Erythroblast (primary cell): ENCODE data around the gene CHST15.
"Not testable (repeated sequence)": the region's sequence is repeated elsewhere in the genome, so short reads cannot be mapped to it uniquely, and the experiment has no call there.

ENCODE experiments used
- DNase-seq, 2 experiments: peaks; one replicate each; lab custom pipeline; 2025; lab: John Stamatoyannopoulos, UW
- GATA1 ChIP-seq: IDR thresholded peaks from 2 replicates; pipeline ENCODE4 v1.6.1; 2011; ENCODE audit warnings: low read depth, mild to moderate bottlenecking, control low read depth, low read length, moderate library complexity
- POLR2A ChIP-seq: IDR thresholded peaks from 2 replicates; pipeline ENCODE4 v1.6.1; 2011; ENCODE audit warnings: mild to moderate bottlenecking, low read length

The CHST15 gene

GRCh38 chr10:124117833-124118232 lies 24.4 kb upstream of the CHST15 start:
- no peak for TF ChIP-seq GATA1
- TF ChIP-seq POLR2A: no peak
- DNase-seq: no peak

GRCh38 chr10:124117511-124117785 lies 24.1 kb upstream of the CHST15 start:
- TF ChIP-seq GATA1 (no peak), POLR2A (no peak)
- DNase-seq: no peak

GRCh38 chr10:124116771-124117510 lies 23.5 kb upstream of the CHST15 start:
- no peak for TF ChIP-seq GATA1
- TF ChIP-seq POLR2A: no peak
- peak; percentile 6 to 12 for DNase-seq

GRCh38 chr10:124114696-124115095 lies 21.3 kb upstream of the CHST15 start:
- no peak for DNase-seq
- TF ChIP-seq POLR2A (no peak), GATA1 (no peak)

GRCh38 chr10:124112891-124113580 lies 19.6 kb upstream of the CHST15 start:
- TF ChIP-seq POLR2A (no peak), GATA1 (no peak)

GRCh38 chr10:124110882-124111281 lies 17.5 kb upstream of the CHST15 start:
- TF ChIP-seq POLR2A (no peak), GATA1 (no peak)
- DNase-seq: no peak

More at GRCh38 chr10:124112891-124113580, 19.6 kb upstream of the CHST15 start:
- DNase-seq: no peak

- DNase-seq: no peak
- TF ChIP-seq GATA1 (no peak), POLR2A (no peak)
These were observed 15.9 kb upstream of the CHST15 start for GRCh38 chr10:124109261-124109660.

GRCh38 chr10:124107072-124107471 lies 13.7 kb upstream of the CHST15 start:
- no peak for TF ChIP-seq GATA1
- no peak for TF ChIP-seq POLR2A
- no peak for DNase-seq

- TF ChIP-seq GATA1 (no peak), POLR2A (no peak)
These were observed 13.0 kb upstream of the CHST15 start for GRCh38 chr10:124106241-124106879.

GRCh38 chr10:124105594-124105993 lies 12.2 kb upstream of the CHST15 start:
- TF ChIP-seq POLR2A (no peak), GATA1 (no peak)
- no peak for DNase-seq

More at GRCh38 chr10:124106241-124106879, 13.0 kb upstream of the CHST15 start:
- no peak for DNase-seq

- DNase-seq: no peak
These were observed 11.6 kb upstream of the CHST15 start for GRCh38 chr10:124105045-124105444.

GRCh38 chr10:124104011-124104627 lies 10.7 kb upstream of the CHST15 start:
- no peak for TF ChIP-seq POLR2A
- DNase-seq: no peak

More at GRCh38 chr10:124105045-124105444, 11.6 kb upstream of the CHST15 start:
- TF ChIP-seq POLR2A (no peak), GATA1 (no peak)

- DNase-seq: no peak
- TF ChIP-seq POLR2A (no peak), GATA1 (no peak)
These were observed 8.0 kb upstream of the CHST15 start for GRCh38 chr10:124101351-124101750.

- DNase-seq: not testable (repeated sequence)
These were observed 7.3 kb upstream of the CHST15 start for GRCh38 chr10:124100651-124101050.

- DNase-seq: no peak
These were observed 6.7 kb upstream of the CHST15 start for GRCh38 chr10:124100124-124100523.

More at GRCh38 chr10:124100124-124100523, 6.7 kb upstream of the CHST15 start:
- no peak for TF ChIP-seq POLR2A
- TF ChIP-seq GATA1: no peak
